Measurements from ENCODE around the gene SHTN1. TPM values are rescaled to one million over a fixed set of nuclear protein-coding genes. Genes with fewer than 3 reads are reported as not detected.

The SHTN1 gene, protein sequence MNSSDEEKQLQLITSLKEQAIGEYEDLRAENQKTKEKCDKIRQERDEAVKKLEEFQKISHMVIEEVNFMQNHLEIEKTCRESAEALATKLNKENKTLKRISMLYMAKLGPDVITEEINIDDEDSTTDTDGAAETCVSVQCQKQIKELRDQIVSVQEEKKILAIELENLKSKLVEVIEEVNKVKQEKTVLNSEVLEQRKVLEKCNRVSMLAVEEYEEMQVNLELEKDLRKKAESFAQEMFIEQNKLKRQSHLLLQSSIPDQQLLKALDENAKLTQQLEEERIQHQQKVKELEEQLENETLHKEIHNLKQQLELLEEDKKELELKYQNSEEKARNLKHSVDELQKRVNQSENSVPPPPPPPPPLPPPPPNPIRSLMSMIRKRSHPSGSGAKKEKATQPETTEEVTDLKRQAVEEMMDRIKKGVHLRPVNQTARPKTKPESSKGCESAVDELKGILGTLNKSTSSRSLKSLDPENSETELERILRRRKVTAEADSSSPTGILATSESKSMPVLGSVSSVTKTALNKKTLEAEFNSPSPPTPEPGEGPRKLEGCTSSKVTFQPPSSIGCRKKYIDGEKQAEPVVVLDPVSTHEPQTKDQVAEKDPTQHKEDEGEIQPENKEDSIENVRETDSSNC
- 32.4 and 33.4 TPM in 2 replicates for polyA plus RNA-seq (2013)

DNA sequence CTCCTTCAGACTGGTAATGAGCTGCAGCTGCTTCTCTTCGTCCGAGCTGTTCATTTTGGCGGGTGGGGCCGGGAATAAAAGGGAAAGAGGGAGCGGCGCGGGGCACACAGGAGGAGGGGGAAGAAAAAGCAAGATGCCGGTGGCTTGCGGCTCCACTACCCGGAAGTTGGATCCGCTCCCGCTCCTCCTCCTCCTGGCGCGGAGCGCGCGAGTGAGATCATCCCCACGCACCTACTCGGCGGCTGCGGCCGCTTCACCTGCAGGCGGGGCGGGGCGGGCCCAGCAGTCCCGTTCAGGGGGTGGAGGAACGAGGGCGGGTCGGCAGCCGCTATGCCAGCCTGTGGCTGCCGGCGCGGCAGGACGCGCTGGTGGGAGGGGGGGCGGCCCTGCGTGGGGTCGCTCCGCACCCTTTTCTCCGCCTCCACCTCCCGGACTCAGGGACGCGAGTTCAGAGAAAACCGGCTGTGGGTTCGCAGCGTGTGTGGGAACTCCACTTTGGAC lies at the start of gene SHTN1:
TSS of gene SHTN1 (minus strand) at position 162 of the 501 bp plus-strand sequence. CDS start at position 54, 108 bp downstream.
- H3K36me3 ChIP-seq (ENCODE audit: control insufficient read depth in 1 of 2, insufficient read depth in 2 of 2, low read length in 2 of 2): no peaks in the 10 kb centered on the region
- no peaks in the 10 kb centered on the region for H3K9me3 ChIP-seq (ENCODE audit: insufficient read depth, low read depth, low read length)
- peak within 1 kb of the TSS; percentile 59 for H3K4me2 ChIP-seq (ENCODE audit: low read length)
- H2AK5ac ChIP-seq (ENCODE audit: low read length): peak within 1 kb of the TSS; percentile 2
- no CpG with 5 or more reads among the region's 46 CpGs for WGBS (ENCODE audit: extremely low coverage, insufficient coverage, insufficient read length)
- no peaks in the 10 kb centered on the region for H3K27me3 ChIP-seq (ENCODE audit: insufficient read depth, low read length)
- H2BK5ac ChIP-seq (ENCODE audit: low read depth, low read length, poor library complexity): peak within 1 kb of the TSS; percentile 80
- peak within 1 kb of the TSS; percentile 94 for H3K14ac ChIP-seq (ENCODE audit: low read length)
- DNase-seq: peak; percentile 86
- H4K91ac ChIP-seq (ENCODE audit: low read depth, low read length): peak within 1 kb of the TSS; percentile 93
- H2AFZ ChIP-seq (ENCODE audit: insufficient read depth, low read length, poor library complexity): peak within 1 kb of the TSS; percentile 99
- H3K9ac ChIP-seq (ENCODE audit: low read length): peak within 1 kb of the TSS; percentile 69
- H3K18ac ChIP-seq (ENCODE audit: low read length): peak within 1 kb of the TSS; percentile 93
- H3K79me1 ChIP-seq (ENCODE audit: low read length): peaks cover 12% of the 10 kb centered on the region
- H4K12ac ChIP-seq (ENCODE audit: low read depth, low read length): peak within 1 kb of the TSS; percentile 88
- H2BK120ac ChIP-seq (ENCODE audit: insufficient read depth, low read length, poor library complexity): peak within 1 kb of the TSS; percentile 94
- H3K23ac ChIP-seq (ENCODE audit: low read length): no peak within 1 kb of the TSS
- H3K27ac ChIP-seq (ENCODE audit: low read depth, low read length): peak within 1 kb of the TSS; percentile 51
- peak within 1 kb of the TSS; percentile 89 for H3K4ac ChIP-seq (ENCODE audit: low read depth, low read length)
- peaks cover 7% of the 10 kb centered on the region for H3K79me2 ChIP-seq (ENCODE audit: control insufficient read depth, insufficient read depth, low read length, poor library complexity)
- peaks cover 5 to 11% of the 10 kb centered on the region in 2 experiments for H3K4me1 ChIP-seq (ENCODE audit: control insufficient read depth in 1 of 2, insufficient read depth in 2 of 2, low read length in 2 of 2)
- H3K4me3 ChIP-seq (ENCODE audit: low read depth, low read length): peak within 1 kb of the TSS; percentile 87
- H2BK12ac ChIP-seq (ENCODE audit: low read length): peak within 1 kb of the TSS; percentile 32
- H4K8ac ChIP-seq (ENCODE audit: low read depth, low read length): peak within 1 kb of the TSS; percentile 93

DNA sequence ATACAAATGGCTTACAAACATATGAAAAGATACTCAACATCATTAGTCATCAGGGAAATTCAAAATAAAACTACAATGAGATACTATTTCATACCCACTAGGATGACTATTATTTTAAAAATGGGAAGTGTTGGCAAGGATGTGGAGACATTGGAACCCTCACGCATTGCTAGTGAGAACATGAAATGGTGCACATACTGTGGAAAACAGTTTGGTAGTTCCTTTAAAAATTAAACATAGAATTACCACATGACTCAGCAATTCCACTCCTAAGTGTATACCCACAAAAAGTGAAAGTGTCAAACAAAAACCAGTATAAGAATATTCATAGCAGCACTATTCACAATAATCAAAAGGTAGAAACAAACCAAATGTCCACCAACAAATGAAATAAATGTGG lies 48.5 kb upstream of the SHTN1 start:
- Histone ChIP-seq H2AFZ (ENCODE audit: insufficient read depth, low read length, poor library complexity) (no peak overlapping the region), H3K79me2 (ENCODE audit: control insufficient read depth, insufficient read depth, low read length, poor library complexity) (no peaks in the 10 kb centered on the region), H4K91ac (ENCODE audit: low read depth, low read length) (no peak overlapping the region), H3K4me2 (ENCODE audit: low read length) (no peak overlapping the region), H3K4ac (ENCODE audit: low read depth, low read length) (no peak overlapping the region), H2BK120ac (ENCODE audit: insufficient read depth, low read length, poor library complexity) (no peak overlapping the region), H3K14ac (ENCODE audit: low read length) (no peak overlapping the region), H3K9me3 (ENCODE audit: insufficient read depth, low read depth, low read length) (no peaks in the 10 kb centered on the region), H3K23ac (ENCODE audit: low read length) (no peak overlapping the region), H3K18ac (ENCODE audit: low read length) (no peak overlapping the region), H2AK5ac (ENCODE audit: low read length) (no peak overlapping the region), H3K36me3 (ENCODE audit: control insufficient read depth in 1 of 2, insufficient read depth in 2 of 2, low read length in 2 of 2) (no peaks in the 10 kb centered on the region), H3K9ac (ENCODE audit: low read length) (no peak overlapping the region), H2BK5ac (ENCODE audit: low read depth, low read length, poor library complexity) (no peak overlapping the region), H3K27me3 (ENCODE audit: insufficient read depth, low read length) (no peaks in the 10 kb centered on the region), H3K4me1 (ENCODE audit: control insufficient read depth in 1 of 2, insufficient read depth in 2 of 2, low read length in 2 of 2) (no peaks in the 10 kb centered on the region), H4K12ac (ENCODE audit: low read depth, low read length) (no peak overlapping the region), H3K27ac (ENCODE audit: low read depth, low read length) (no peak overlapping the region), H4K8ac (ENCODE audit: low read depth, low read length) (no peak overlapping the region), H3K79me1 (ENCODE audit: low read length) (no peaks in the 10 kb centered on the region), H2BK12ac (ENCODE audit: low read length) (no peak overlapping the region), H3K4me3 (ENCODE audit: low read depth, low read length) (no peak overlapping the region)
- WGBS (ENCODE audit: extremely low coverage, insufficient coverage, insufficient read length): no CpG with 5 or more reads among the region's 1 CpG
- no peak for DNase-seq

DNA sequence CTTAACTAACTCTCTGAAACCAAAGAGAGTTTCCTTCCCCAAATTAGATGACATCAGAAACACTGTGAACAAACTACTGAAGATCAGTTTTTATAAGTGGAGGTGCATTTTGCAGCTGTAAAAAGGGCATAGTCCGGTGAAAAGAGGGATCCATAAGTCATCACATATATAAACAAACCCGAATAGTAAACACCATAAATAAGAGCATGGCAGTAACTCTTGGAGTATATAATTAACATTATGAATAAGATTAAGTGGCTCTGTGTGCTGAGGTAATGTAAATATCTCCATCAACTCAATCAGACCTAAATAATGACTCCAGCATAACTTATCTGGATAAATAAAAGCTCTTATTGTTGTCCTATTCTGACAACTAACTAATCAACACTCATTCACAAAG lies 43.0 kb upstream of the SHTN1 start:
- H2AFZ ChIP-seq (ENCODE audit: insufficient read depth, low read length, poor library complexity): no peak overlapping the region
- no peak overlapping the region for H3K18ac ChIP-seq (ENCODE audit: low read length)
- H2AK5ac ChIP-seq (ENCODE audit: low read length): no peak overlapping the region
- H3K27me3 ChIP-seq (ENCODE audit: insufficient read depth, low read length): no peaks in the 10 kb centered on the region
- H3K9ac ChIP-seq (ENCODE audit: low read length): no peak overlapping the region
- no peak overlapping the region for H3K14ac ChIP-seq (ENCODE audit: low read length)
- no peak overlapping the region for H4K8ac ChIP-seq (ENCODE audit: low read depth, low read length)
- H3K79me2 ChIP-seq (ENCODE audit: control insufficient read depth, insufficient read depth, low read length, poor library complexity): no peaks in the 10 kb centered on the region
- no peak overlapping the region for H2BK120ac ChIP-seq (ENCODE audit: insufficient read depth, low read length, poor library complexity)
- no peak overlapping the region for H2BK12ac ChIP-seq (ENCODE audit: low read length)
- no peak overlapping the region for H4K91ac ChIP-seq (ENCODE audit: low read depth, low read length)
- H3K4ac ChIP-seq (ENCODE audit: low read depth, low read length): no peak overlapping the region
- WGBS (ENCODE audit: extremely low coverage, insufficient coverage, insufficient read length): no CpG with 5 or more reads among the region's 2 CpGs
- H3K9me3 ChIP-seq (ENCODE audit: insufficient read depth, low read depth, low read length): no peaks in the 10 kb centered on the region
- no peak for DNase-seq
- no peaks in the 10 kb centered on the region for H3K36me3 ChIP-seq (ENCODE audit: control insufficient read depth in 1 of 2, insufficient read depth in 2 of 2, low read length in 2 of 2)
- no peak overlapping the region for H2BK5ac ChIP-seq (ENCODE audit: low read depth, low read length, poor library complexity)
- no peaks in the 10 kb centered on the region for H3K79me1 ChIP-seq (ENCODE audit: low read length)
- H3K27ac ChIP-seq (ENCODE audit: low read depth, low read length): no peak overlapping the region
- no peak overlapping the region for H4K12ac ChIP-seq (ENCODE audit: low read depth, low read length)
- no peaks in the 10 kb centered on the region for H3K4me1 ChIP-seq (ENCODE audit: control insufficient read depth in 1 of 2, insufficient read depth in 2 of 2, low read length in 2 of 2)
- H3K23ac ChIP-seq (ENCODE audit: low read length): no peak overlapping the region
- no peak overlapping the region for H3K4me3 ChIP-seq (ENCODE audit: low read depth, low read length)
- H3K4me2 ChIP-seq (ENCODE audit: low read length): no peak overlapping the region

DNA sequence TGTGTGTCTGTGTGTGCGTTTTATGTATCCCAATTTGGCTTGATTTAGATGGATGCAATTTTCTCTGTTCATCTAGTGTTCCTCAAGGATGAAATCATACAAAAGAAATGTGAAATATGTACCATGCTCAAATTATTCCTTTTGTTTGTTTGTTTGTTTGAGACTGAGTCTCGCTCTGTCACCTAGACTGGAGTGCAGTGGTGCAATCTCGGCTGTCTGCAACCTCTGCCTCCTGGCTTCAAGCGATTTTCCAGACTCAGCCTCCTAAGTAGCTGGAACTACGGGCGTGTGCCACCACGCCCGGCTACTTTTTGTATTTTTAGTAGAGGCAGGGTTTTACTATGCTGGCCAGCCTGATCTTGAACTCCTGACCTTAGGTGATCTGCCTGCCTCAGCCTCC lies 11.3 kb upstream of the SHTN1 start:
- Histone ChIP-seq H2BK12ac (ENCODE audit: low read length) (no peak overlapping the region), H3K79me2 (ENCODE audit: control insufficient read depth, insufficient read depth, low read length, poor library complexity) (no peaks in the 10 kb centered on the region), H3K4me3 (ENCODE audit: low read depth, low read length) (no peak overlapping the region), H3K14ac (ENCODE audit: low read length) (no peak overlapping the region), H4K12ac (ENCODE audit: low read depth, low read length) (no peak overlapping the region), H3K18ac (ENCODE audit: low read length) (no peak overlapping the region), H3K27ac (ENCODE audit: low read depth, low read length) (no peak overlapping the region), H2BK120ac (ENCODE audit: insufficient read depth, low read length, poor library complexity) (no peak overlapping the region), H3K4ac (ENCODE audit: low read depth, low read length) (no peak overlapping the region), H3K9ac (ENCODE audit: low read length) (no peak overlapping the region), H3K4me2 (ENCODE audit: low read length) (no peak overlapping the region), H4K91ac (ENCODE audit: low read depth, low read length) (no peak overlapping the region), H2BK5ac (ENCODE audit: low read depth, low read length, poor library complexity) (no peak overlapping the region), H3K23ac (ENCODE audit: low read length) (no peak overlapping the region), H3K36me3 (ENCODE audit: control insufficient read depth in 1 of 2, insufficient read depth in 2 of 2, low read length in 2 of 2) (no peaks in the 10 kb centered on the region), H3K4me1 (ENCODE audit: control insufficient read depth in 1 of 2, insufficient read depth in 2 of 2, low read length in 2 of 2) (no peaks in the 10 kb centered on the region), H2AK5ac (ENCODE audit: low read length) (no peak overlapping the region), H2AFZ (ENCODE audit: insufficient read depth, low read length, poor library complexity) (no peak overlapping the region), H3K9me3 (ENCODE audit: insufficient read depth, low read depth, low read length) (no peaks in the 10 kb centered on the region), H3K79me1 (ENCODE audit: low read length) (no peaks in the 10 kb centered on the region), H4K8ac (ENCODE audit: low read depth, low read length) (no peak overlapping the region), H3K27me3 (ENCODE audit: insufficient read depth, low read length) (no peaks in the 10 kb centered on the region)
- WGBS (ENCODE audit: extremely low coverage, insufficient coverage, insufficient read length): no CpG with 5 or more reads among the region's 8 CpGs
- peak; percentile 80 to 87 for DNase-seq
